Left colon (tissue), 2 donors: Measurements from ENCODE around the gene RHOXF2B. TPM values are rescaled to one million over a fixed set of nuclear protein-coding genes. Genes with fewer than 3 reads are reported as not detected.

ENCODE experiments used
- ATAC-seq: fragments of 200-7000 bp; cut with Tn5 transposase; one replicate; pipeline ENCODE4 v1.9.1; 2020; ENCODE audit warnings: mild to moderate bottlenecking, moderate library complexity
- DNase-seq, 2 donors: peaks; one replicate each; pipeline ENCODE4 v3.0.0-alpha.2; 2020
- intact Hi-C, 2 donors: fragments of 100-400 bp; cut with DNase I in 1 of 2; cut with micrococcal nuclease in 1 of 2; formaldehyde crosslinking; loops; one replicate each; pipeline versions ENCODE4 v1.11.2 to v1.14.0; 2022; cut with DNase I, micrococcal nuclease
- total RNA-seq, 2 donors: library from RNA; stranded (reverse); fragmentation: NEBNext Ultra II Directional; extraction: Animal tissue kit (Norgen Biotek cat#: 25700); gene quantifications; one replicate each; pipeline ENCODE4 v1.2.1, GENCODE V29; 2021
- donor health status: DM: no; HTN: no; CAD: no.
- donor health status: DM: yes; HTN: yes; CAD: no.

The RHOXF2B gene
- total RNA-seq, 2 donors from 2014 or later: not detected

DNA sequence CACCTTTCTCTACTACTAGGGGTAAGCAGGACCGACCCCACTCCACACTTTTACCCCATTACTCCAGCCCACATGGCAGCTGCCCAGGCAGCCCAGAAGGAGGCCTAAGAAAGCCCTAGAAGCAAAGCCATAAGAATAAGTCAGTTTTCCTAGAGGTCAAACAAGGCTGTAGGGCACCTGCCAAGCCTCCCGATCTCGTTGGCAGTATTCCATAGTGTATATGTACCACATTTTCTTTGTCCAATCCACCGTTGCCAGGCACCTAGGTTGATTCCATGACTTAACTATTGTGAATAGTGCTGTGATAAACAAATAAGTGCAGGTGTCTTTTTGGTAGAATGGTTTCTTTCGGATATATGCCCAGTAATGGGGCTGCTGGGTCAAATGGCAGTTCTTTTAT lies 54.2 kb downstream of the RHOXF2B start:
- DNase-seq: no peak
- intact Hi-C loops: no loop called here
- ATAC-seq: no peak

DNA sequence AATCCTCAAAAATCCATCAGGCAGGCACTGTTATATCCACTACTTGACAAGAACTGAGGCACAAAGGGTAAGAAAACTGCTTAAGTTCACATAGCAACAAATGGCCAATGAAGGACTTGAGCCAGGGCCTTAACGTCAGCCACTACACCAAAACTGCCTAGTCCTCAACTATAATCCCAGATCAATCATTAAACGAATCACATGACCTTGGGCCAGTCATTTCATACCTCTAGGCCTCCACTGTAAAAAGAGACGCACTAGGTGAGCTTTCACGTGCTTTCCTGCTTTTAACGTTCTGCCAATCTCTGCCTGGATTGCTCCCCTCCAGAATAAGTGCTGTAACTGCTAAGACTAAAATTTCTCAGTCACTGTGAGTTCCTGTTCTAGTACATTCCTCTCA lies 54.7 kb downstream of the RHOXF2B start:
- no peak for ATAC-seq
- no peak for DNase-seq
- intact Hi-C loops: no loop called here

Other genes starting within 250 kb of the RHOXF2B start
- gene UPF3B, start 224.7 kb downstream of the RHOXF2B start, total RNA-seq: 1 to 10 TPM; 7.4 to 7.9 TPM
- 10 to 100 TPM; 12.9 to 13.4 TPM for gene RNF113A, start 206.0 kb downstream of the RHOXF2B start, total RNA-seq
- 100 to 1,000 TPM; 201 to 236 TPM for gene NDUFA1, start 205.9 kb downstream of the RHOXF2B start, total RNA-seq
- gene AKAP14, start 181.8 kb downstream of the RHOXF2B start, total RNA-seq: not detected
- gene NKAP, start 133.9 kb downstream of the RHOXF2B start, total RNA-seq: 1 to 10 TPM; 6.5 to 7.1 TPM
- under 1 TPM in 1 of 2 donors, not detected in 1; 0.47 TPM for gene RHOXF1, start 38.2 kb upstream of the RHOXF2B start, total RNA-seq
- not detected for gene RHOXF2, start 80.9 kb upstream of the RHOXF2B start, total RNA-seq
- gene ZBTB33, start 173.1 kb upstream of the RHOXF2B start, total RNA-seq: 10 to 100 TPM in 1 of 2 donors, 1 to 10 TPM in 1; 9.3 to 13.4 TPM
- gene TMEM255A, start 233.8 kb upstream of the RHOXF2B start, total RNA-seq: 1 to 10 TPM in 1 of 2 donors, under 1 TPM in 1; 0.67 to 2.5 TPM